Omental fat pad (tissue), 4 donors: ENCODE data around the gene NPAS3. TPM values are rescaled to one million over a fixed set of nuclear protein-coding genes. Genes with fewer than 3 reads are reported as not detected.

Experiments
- ATAC-seq: fragments of 150-250 bp; one replicate; pipeline ENCODE4 v1.9.1; 2016; ENCODE audit warnings: mild to moderate bottlenecking, moderate library complexity; ENCODE audit not compliant: low FRiP score
- DNase-seq: peaks from one replicate; pipeline ENCODE4 v3.0.0-alpha.2; 2019; ENCODE audit warnings: low spot score
- CTCF ChIP-seq, 3 donors: fragments of 450-650 bp; IDR thresholded peaks; one replicate each; pipeline ENCODE4 v1.5.1; 2016 to 2017; ENCODE audit warnings: antibody characterized with exemption in 3 of 3, mild to moderate bottlenecking in 3 of 3, moderate library complexity in 2 of 3
- total RNA-seq, 4 donors: library from RNA; depleted of rRNA; stranded (reverse); fragments of >200 nt; gene quantifications; one replicate each; pipeline ENCODE4 v1.1.0, GENCODE V29; 2016

Gene NPAS3
- 1 to 10 TPM in 3 of 4 donors, under 1 TPM in 1; 0.79 to 6.0 (median 2.5) TPM for total RNA-seq

- peak; percentile 8 for ATAC-seq
- no peak for DNase-seq
- no peak for TF ChIP-seq CTCF (IDR thresholded peaks at IDR 0.05)
Observed at GRCh38 chr14:32938719-32939253, at the start of gene NPAS3. TSS of gene NPAS3 (plus strand) at chr14:32938879.

DNA sequence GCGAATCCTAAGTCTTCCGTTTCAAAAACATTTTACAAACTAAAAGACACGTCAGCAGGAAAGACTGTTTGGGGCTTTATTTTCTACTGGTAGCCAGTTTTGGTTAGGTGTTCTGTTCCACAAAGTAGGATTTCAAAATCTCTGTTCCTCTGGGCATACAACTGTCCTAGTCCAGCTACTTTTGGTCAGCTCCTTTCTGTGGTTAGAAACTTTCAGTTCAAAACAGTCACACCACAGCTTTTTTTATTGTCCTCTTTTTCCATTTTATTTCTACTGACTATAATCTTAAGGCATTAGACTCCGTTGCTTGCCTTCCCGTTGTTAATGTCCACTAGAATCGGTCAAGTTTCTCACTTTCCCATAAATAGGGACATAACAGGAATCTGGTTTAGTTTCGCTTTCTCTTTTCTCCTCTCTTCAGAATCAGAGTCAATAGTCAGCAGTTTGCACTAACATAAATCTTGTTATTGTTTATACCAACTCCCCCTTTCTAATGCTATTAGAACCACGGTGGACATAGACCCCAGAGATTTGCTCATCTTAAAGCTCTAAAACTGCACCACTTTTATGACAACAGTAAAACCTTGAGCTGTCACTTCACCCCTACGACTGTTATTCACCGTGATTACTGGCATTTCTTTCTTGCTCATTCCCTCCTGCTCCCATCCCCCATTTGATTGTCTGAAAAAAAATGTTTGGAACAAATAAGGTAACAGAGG lies 41.5 kb upstream of the NPAS3 start:
- no peak for DNase-seq
- TF ChIP-seq CTCF (IDR thresholded peaks at IDR 0.05): no peak
- peak; percentile 29 for ATAC-seq

GRCh38 chr14:32897698-32898064 lies 41.0 kb upstream of the NPAS3 start:
- DNase-seq (no peak), ATAC-seq (no peak)
- no peak for TF ChIP-seq CTCF (IDR thresholded peaks at IDR 0.05)

GRCh38 chr14:32898876-32899275 lies 39.8 kb upstream of the NPAS3 start:
- DNase-seq: no peak
- TF ChIP-seq CTCF (IDR thresholded peaks at IDR 0.05): no peak
- no peak for ATAC-seq

- no peak for TF ChIP-seq CTCF (IDR thresholded peaks at IDR 0.05)
- DNase-seq (no peak), ATAC-seq (peak; percentile 73)
Observed at GRCh38 chr14:32900547-32900946, 38.1 kb upstream of the NPAS3 start.

- ATAC-seq: no peak
- no peak for TF ChIP-seq CTCF (IDR thresholded peaks at IDR 0.05)
- no peak for DNase-seq
Observed at GRCh38 chr14:32905013-32905412, 33.7 kb upstream of the NPAS3 start.

DNA sequence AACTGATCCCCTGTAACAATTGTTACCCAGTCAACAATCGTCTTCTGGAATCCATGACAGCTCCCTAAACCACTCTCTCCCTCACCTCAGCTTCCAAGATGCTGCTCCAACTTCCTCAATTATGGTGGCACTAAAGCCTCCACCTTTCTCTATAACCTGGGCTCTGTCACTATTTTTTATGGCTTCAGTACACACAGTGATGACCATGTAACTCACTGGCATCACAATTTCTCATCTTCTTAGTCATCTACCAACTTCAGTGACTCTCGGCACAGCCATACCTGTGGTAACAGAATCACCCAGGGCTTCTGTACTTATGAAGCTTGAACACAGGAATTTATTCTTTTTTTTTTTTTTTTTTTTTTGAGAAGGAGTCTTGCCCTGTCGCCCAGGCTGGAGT lies 32.0 kb upstream of the NPAS3 start:
- ATAC-seq (no peak), DNase-seq (no peak)
- no peak for TF ChIP-seq CTCF (IDR thresholded peaks at IDR 0.05)
